HUDEP-2 (cell line): ENCODE results near the gene PRR23E.

Source experiments
- DNase-seq, 76 experiments: peaks; one replicate each; lab custom pipeline; 2025; ENCODE audit not compliant: unreplicated experiment in 76 of 76; lab: John Stamatoyannopoulos, UW

PRR23E gene

DNA sequence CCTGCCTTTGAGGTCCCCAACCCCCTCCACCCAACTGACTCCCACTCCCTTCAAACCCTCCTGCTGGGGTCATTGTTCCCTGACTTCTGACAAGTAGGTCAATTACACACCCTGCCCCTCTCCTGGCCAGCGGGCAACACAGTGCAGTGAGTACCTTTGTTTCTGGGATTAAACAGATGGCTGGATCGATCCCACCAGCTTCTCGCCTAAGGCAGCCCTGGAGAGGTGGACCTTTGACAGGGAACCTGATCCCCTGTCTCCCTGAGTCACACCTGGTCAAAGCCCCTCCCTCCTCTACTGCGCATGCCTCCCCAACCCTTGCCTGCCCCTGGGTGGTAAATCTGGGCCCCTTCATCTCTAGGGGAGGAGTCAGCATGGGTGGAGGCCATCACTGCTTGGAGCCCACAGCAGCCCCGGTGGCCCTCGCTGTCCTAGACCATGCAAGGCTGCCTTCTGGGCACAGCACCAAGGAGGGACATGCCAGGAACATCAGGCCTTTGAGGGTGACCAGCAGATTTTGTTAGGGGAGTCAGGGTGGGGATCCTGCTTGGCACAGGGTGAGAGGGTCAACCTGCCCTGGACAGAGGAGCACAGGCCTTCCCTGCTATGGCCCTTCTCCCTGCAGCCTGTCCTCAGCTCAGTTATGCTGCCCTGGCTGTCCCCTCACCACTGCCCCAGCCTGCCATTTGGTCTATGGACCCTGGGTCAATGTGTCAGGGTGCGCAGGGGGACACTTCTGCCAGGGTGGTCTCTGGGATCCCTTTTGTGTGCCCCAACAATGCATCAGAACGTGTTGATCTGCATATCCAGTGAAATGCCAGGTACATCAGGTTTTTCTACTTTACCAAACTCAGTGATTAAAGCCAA is 9.8 kb upstream of the PRR23E start:
- no peak for DNase-seq

DNA sequence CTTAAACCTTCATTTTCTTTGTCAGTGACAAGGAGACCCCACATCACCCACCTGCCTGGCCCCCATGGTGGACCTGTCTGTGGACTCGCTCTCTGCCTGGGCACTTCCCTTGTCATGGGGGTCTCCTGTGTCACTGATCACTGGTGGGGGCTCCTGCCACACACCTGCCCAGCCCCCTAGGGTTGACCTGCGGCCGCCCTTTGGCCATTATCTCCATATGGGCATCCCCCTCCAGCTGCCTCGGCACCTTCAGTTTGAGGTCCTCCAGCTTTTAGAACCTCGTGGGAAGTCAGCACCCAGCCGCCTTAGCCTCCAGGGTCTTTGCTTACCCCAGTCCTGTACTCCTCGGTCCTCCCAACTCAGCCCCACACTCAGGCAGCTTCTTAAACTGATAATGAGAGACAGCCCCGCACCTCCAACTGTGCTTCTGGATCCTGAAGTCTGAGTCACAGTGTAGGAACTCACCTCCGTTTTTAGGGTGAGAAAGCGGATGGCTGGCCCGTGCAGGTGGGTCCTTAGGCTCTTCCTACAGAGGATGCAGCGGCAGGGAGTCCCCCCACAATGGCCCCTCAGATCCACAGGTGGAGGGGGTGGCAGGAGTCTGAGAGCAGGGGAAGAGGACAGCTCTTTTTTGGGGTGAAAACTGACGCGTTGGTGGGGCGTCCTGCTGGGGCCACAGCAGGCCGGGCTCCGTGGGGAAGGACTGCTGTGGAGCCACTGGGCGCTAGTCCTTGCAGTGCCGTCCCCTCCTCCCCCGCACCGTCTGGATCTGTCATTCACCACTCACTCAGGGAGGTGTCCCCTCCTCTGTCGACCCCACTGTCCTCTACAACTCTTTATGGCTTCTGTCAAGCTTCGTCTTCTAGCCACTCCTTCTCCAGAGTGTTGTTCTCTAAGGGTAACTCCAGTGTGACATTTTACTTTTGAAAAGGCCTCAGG is 8.7 kb upstream of the PRR23E start:
- no peak for DNase-seq

GRCh38 chr3:127184870-127185216 is 8.1 kb upstream of the PRR23E start:
- no peak for DNase-seq

GRCh38 chr3:127185268-127185667 is 7.7 kb upstream of the PRR23E start:
- no peak for DNase-seq

GRCh38 chr3:127185962-127186674 is 6.8 kb upstream of the PRR23E start:
- DNase-seq = no peak

- DNase-seq = no peak
Measured at GRCh38 chr3:127187316-127187715, 5.6 kb upstream of the PRR23E start.

- no peak for DNase-seq
Measured at GRCh38 chr3:127193341-127193740, 410 bp downstream of the PRR23E start.

- no peak for DNase-seq
Measured at GRCh38 chr3:127193775-127194174, 844 bp downstream of the PRR23E start.

GRCh38 chr3:127194601-127195187 is 1.8 kb downstream of the PRR23E start:
- DNase-seq = no peak

DNA sequence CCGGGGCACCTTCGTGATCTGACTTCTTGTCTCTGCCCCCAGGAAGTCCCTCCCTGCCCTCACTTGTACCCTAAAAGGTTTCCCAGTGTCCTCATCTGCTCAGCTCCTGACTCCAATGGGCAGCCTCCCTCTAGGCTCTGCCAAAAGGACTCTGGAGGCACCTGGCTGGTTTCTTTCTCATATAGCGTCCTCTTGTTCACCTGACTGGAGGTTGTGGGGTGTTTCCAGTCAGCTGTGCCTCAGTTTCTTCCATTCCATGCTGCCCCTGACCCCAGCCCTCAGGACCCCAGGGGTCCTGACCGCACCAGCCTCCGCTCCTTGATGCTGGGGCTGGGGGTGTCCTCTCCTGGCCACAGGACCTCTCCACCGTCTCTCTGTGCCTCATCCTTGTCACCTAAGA is 2.5 kb downstream of the PRR23E start:
- no peak for DNase-seq

DNA sequence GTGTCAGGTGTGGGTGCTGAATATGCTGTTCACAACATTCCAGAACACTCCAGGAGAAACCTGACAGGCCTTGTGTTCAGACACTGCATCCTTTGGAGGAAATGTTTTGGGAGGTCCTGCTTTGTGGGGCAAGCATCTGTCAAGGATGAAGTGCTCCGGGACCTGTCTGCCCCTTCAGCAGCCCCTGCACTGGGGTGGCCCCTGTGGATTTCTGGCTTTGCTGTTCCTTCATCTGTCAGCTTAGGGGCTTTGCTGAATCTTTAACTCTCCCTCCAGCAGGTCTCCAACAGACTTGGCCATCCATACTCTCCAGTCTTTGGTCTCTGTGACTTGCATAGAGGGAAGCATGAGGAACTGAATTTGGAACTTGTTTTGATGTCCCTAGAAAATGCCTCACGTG is 3.1 kb downstream of the PRR23E start:
- DNase-seq = no peak

GRCh38 chr3:127196466-127197299 is 3.8 kb downstream of the PRR23E start:
- DNase-seq = no peak

DNA sequence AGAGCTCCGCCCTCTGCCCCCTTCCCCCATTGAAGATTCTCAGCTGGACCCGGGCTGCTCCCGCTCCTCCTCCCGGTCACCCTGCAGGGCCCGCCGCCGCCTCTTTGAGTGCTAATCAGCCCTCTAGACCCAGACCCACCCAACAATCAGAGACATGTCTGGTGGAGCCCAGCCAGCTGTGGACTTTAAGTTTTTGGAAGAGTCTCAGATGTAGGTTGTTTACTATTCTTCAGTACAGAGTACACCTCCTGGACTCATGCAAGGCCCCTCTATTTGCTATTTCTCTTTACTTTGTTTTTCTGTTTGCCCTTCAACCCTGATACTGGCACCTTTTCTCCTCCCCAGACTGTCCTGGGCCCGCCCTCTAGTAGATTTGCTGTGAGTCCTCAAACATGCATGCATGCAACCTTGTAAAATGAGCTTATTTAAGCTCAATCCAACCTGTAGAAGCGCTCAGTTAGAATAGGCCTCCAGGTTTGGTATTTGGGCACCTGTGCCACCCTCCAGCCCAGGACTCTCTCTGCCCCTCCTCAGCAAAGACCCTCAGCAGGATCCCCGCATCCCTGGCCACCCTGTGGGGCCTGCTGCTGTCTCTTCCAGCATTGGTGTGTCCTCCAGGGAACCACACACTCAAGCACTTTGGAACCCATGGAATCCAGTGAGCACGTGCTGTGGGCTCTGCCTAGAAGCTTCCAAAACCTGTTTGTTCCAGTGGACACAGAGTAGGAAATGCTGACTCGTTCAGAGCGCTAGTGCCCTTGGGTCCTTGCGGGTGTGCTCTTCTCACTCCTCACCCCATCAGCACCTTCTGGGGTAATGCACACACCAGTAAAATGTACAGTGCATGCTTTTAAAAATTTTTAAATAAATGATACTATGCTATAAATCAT is 4.6 kb downstream of the PRR23E start:
- DNase-seq = no peak

- no peak for DNase-seq
Measured at GRCh38 chr3:127200086-127200691, 7.3 kb downstream of the PRR23E start.

DNA sequence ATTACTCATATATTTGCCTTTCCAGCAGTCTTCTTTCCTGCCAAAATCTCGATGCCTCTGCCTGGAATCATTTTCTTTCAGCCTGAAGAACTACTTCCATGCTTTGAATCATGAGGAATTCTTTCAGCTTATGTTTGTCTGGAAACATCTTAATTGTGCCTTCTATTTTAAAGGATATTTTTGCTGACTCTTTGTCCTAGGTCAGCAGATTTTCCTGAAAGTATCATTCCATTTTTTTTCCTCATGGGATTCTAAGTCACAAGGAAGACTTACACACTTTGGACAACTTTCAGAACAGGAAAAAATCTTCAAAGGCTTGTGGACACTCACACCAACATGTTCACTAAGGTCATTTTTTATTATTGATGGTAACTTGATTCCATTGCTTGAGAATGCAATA is 10.1 kb downstream of the PRR23E start:
- no peak for DNase-seq

DNA sequence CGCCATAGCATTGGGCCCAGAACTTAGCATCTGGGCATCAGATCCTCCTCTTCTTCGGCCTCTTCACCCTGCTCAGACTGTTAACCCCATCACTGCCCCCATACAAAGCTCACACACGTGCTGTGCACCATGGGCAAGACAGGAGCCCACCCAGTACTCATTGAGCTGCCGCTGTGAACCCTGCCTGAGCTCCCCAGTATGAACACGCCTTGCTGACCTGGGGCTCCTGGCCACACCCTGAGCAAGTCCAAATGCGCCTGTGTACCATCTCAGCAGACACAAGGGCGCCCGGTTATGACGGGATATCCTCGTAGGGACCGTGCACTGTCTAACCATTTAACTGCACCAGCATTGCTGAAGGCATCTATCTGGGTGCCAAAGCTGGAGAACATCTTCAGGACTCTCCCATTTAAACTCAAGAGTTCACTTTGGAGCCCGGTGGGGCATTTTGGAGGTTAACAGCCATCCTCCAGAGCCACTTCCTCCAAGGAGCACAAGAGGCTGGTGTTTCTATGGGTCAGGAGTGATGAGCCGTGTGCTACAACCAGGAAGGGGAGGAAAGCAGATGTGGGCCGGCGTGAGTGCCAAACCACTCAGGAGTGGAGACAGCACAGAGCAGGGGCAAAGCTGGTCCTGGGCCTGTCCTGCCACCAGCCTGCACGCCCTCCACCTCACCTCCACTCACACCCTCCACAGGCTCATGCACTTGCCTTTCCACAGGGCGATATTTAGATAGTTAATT is 12.1 kb downstream of the PRR23E start:
- no peak for DNase-seq

DNA sequence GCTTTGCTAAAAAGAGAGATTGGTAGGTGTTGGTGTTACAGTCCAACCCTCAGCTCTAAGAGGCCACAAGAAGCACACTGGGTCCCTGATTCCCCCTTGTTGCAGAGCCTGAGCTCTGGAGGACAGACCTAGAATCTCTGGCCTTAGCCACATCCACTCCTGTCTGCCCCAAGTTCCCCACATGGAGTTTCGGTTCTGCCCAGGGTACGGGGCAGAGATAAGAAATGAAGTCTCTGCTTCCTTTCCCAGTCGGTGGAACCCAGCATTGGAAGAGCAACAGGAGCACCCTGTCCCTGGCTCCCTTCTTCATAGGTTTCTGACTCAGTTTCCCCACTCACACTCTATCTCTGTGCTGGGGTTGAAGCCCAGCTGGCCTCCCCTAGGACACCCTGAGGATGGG is 13.2 kb downstream of the PRR23E start:
- DNase-seq = no peak
